ENCODE results near the gene NME9.

GRCh38 chr3:138375447-138375846, 45.8 kb upstream of the NME9 start:
- TF ChIP-seq ZNF281 (CRISPR knock-in tag; IDR thresholded peaks at IDR 0.05) (no peak), ATF1 (CRISPR knock-in tag; IDR thresholded peaks at IDR 0.05) (no peak), CTCF (IDR thresholded peaks at IDR 0.05) (no peak)
